Breast epithelium (tissue), 3 donors: ENCODE data around the gene ABCA13.

ENCODE experiments used
- POLR2A ChIP-seq: fragments of 450-650 bp; IDR thresholded peaks from one replicate; pipeline ENCODE4 v1.6.1; 2016; ENCODE audit warnings: antibody characterized with exemption, mild to moderate bottlenecking, moderate library complexity
- TF ChIP-seq, protein P1 (sequence below), 3 donors: fragments of 450-650 bp; IDR thresholded peaks; one replicate each; pipeline ENCODE4 v1.5.1; 2016 to 2017; ENCODE audit warnings: antibody characterized with exemption in 3 of 3, mild to moderate bottlenecking in 3 of 3, moderate library complexity in 3 of 3

DNA sequence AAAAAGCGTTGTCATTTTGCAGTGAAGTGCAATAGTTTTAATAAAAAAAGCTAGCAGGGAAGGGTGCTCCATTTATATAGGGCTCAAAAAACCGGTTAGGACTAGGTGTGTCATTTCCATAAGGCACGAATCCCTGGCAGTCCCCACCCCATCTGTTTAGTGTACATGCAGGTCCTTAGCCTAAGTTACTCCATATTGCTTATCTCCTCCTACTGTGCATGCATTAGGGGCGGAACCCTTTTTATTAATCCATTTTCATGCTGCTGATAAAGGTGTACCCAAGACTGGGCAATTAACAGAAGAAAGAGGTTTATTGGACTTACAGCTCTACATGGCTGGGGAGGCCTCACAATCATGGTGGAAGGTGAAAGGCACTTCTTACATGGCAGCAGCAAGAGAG lies 301.4 kb downstream of the ABCA13 start:
- TF ChIP-seq POLR2A: no peak
- TF ChIP-seq, protein P1, sequence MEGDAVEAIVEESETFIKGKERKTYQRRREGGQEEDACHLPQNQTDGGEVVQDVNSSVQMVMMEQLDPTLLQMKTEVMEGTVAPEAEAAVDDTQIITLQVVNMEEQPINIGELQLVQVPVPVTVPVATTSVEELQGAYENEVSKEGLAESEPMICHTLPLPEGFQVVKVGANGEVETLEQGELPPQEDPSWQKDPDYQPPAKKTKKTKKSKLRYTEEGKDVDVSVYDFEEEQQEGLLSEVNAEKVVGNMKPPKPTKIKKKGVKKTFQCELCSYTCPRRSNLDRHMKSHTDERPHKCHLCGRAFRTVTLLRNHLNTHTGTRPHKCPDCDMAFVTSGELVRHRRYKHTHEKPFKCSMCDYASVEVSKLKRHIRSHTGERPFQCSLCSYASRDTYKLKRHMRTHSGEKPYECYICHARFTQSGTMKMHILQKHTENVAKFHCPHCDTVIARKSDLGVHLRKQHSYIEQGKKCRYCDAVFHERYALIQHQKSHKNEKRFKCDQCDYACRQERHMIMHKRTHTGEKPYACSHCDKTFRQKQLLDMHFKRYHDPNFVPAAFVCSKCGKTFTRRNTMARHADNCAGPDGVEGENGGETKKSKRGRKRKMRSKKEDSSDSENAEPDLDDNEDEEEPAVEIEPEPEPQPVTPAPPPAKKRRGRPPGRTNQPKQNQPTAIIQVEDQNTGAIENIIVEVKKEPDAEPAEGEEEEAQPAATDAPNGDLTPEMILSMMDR (IDR thresholded peaks at IDR 0.05): no peak
